AML-193 (cell line): Measurements from ENCODE around the gene TSHZ2.
"Not testable (repeated sequence)": the region's sequence is repeated elsewhere in the genome, so short reads cannot be mapped to it uniquely, and the experiment has no call there.

Source experiments
- DNase-seq, 2 experiments: peaks; one replicate each; lab custom pipeline; 2025; lab: John Stamatoyannopoulos, UW

The TSHZ2 gene

DNA sequence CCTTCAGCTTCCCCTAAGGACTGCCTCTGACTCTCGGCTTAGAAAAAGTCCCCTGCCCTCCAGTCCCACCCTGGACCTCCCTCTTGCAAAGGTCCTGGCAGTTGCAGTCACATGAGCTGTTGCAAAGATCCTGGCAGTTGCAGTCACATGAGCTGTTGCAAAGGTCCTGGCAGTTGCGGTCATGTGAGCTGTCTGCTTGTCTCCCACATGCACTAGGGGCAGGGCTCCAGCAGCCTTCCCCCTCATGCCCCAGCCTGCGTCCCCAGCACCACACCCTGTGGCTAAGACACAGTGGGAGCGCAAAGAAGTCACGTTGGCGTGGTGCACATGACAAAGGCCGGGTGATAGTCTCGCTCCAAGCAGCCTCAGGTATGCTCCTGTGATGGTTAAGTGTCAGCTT is 538.5 kb downstream of the TSHZ2 start:
- no peak for DNase-seq

DNA sequence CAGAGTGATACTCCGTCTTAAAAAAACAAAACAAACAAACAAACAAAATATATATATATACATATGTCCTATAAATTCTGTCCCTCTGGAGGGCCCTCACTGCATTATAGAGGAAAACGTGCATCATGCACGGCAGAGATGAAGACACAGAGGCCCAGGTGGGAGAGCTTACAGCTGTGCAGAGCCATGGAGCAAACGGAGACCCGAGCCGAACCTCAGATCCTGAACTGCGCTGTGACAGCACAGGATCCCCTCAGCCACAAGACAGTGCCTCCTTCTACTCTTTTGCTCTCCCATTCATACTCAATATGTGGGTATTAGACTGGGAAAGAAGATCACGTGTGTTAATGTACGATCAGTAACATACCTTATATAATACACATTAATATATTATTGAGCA is 539.9 kb downstream of the TSHZ2 start:
- no peak for DNase-seq

DNA sequence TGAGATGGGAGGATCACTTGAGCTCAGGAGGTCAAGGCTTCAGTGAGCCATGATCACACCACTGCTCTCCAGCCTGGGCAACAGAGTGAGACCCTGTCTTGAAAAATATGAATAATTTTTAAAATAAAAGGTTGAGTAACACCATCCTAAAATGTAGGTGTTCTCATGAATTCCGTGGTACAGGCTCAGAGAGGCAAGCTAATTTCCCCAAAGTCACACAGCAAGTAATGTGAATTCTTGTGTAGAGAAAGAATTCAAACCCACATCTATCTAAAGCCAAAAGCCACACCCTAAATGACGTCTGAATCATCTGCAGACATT is 541.0 kb downstream of the TSHZ2 start:
- DNase-seq = no peak

DNA sequence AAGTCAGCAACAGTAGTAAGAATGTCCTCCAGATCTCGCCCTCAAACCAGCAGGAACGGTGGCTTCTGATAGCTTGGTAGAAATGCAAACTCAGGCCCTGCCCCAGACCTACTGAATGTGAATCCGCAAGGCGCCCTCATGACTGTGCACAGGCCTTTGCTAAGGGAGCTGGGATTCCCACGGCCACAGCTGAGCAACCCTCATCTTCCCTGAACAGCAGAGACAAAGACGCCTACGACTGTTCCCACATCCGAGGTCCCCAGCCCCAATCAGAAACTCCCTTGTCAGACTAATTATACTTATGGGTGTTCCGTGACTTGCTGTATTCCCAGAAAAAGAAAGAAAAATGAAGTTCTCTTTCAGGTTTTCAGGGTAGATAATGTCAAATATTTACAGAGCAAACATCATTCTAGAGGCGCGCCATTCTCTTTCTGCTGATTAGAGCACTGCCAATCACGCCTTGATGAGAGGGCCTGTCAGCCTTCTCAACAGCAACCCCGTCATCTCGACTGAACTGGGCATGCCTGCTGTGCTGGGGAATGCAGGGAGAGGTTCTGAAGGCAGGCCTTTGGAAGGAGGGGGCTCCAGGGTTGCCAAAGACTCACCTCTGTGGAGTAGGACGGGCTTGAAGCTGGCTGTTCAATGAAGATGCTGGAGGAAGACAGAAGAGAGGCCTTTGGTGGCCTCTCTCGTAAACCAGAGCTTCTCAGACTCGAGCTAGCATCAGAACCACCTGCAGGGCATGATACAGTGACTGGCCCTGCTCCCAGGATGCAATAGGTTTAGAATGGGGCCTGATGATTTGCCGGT is 541.5 kb downstream of the TSHZ2 start:
- DNase-seq = no peak

DNA sequence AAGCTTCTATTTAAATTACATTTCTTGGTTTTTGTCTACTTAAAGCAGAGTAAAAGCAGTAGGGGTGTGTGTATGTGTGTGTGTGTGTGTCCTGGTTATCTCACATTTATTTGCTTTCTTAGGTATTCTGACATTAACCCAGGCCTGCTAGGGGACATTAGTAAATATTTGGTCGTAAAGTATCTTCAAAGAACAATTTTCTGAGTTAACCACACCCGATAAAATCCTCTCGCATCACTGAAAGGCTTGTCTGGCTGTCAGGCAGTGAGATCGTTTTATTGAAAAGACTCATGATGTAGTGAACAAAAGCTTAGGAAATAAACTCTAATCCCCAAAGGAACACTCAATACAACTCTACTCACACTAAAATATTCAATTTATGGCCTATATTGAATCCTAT is 543.6 kb downstream of the TSHZ2 start:
- DNase-seq = no peak

DNA sequence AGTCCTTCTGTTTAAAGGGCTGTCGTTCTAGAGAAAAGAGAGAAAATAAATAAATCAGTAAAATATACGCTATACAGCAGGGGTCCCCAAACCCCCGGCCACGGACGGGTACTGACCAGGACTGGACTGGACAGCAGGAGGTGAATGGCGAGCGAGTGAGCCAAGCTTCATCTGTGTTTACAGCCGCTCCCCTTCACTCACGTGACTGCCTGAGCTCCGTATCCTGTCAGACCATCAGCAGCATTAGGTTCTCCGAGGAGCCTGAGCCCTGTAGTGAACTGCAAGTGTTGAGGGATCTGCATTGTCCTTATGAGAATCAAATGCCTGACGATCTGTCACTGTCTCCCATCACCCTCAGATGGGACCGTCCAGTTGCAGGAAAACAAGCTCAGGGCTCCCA is 545.0 kb downstream of the TSHZ2 start:
- no peak for DNase-seq

DNA sequence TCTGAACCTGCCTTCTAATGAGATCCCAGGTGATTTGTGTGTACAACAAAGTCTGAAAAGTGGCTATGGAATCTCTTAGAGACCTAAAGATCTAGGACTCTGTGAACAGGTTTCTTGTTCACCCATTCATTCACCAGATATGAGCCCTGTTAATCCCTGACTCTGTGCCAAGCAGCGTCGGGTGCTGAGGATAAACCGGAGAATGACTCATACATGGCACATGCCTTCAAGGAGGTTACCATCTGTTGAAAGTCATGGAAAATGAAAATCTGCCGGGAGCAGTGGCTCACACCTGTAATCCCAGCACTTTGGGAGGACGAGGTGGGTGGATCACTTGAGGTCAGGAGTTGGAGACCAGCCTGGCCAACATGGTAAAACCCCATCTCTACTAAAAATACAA is 549.3 kb downstream of the TSHZ2 start:
- DNase-seq = not testable (repeated sequence)

DNA sequence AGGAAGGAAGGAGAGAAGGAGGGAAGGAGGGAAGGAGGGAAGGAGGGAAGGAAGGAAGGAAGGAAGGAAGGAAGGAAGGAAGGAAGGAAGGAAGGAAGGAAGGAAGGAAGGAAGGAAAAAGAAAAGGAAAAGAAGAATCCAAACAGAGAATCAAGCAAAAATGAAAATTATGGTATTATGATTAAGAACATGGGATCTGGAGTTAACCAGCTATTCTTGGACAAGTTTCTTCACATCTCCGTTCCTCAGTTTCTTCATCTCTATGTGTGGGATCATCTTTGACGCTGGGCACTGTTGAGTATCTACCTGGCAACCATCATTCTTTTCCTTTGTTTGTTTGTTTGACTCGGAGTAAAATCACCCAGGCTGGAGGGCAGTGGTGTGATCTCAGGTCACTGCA is 549.9 kb downstream of the TSHZ2 start:
- no peak for DNase-seq

DNA sequence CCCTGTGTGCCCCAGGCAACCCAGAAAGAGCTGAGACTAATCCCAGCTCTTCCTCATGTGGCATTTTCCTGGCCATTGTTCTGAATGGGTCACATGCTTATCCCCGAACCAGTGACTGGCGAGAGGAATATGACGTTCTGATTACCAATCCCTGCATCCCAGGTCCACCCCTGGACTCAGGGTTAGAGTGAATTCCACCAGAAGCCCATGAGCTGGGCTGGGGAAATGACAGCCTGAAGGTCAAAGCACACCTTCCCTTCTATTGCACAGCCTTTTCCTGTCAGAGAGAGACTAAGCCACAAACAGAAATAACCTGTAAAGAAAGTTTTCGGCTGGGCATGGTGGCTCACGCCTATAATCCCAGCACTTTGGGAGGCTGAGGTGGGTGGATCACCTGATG is 550.5 kb downstream of the TSHZ2 start:
- DNase-seq = no peak

DNA sequence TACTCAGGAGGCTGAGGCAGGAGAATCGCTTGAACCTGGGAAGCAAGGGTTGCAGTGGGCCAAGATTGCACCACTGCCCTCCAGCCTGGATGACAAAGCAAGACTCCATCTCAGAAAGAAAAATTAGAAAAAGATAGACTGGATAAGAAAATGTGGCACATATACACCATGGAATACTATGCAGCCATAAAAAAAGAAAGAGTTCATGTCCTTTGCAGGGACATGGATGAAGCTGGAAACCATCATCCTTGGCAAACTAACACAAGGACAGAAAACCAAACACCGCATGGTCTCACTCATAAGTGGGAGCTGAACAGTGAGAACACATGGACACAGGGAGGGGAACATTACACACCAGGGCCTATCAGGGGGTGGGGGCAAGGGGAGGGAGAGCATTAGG is 551.5 kb downstream of the TSHZ2 start:
- not testable (repeated sequence) for DNase-seq

DNA sequence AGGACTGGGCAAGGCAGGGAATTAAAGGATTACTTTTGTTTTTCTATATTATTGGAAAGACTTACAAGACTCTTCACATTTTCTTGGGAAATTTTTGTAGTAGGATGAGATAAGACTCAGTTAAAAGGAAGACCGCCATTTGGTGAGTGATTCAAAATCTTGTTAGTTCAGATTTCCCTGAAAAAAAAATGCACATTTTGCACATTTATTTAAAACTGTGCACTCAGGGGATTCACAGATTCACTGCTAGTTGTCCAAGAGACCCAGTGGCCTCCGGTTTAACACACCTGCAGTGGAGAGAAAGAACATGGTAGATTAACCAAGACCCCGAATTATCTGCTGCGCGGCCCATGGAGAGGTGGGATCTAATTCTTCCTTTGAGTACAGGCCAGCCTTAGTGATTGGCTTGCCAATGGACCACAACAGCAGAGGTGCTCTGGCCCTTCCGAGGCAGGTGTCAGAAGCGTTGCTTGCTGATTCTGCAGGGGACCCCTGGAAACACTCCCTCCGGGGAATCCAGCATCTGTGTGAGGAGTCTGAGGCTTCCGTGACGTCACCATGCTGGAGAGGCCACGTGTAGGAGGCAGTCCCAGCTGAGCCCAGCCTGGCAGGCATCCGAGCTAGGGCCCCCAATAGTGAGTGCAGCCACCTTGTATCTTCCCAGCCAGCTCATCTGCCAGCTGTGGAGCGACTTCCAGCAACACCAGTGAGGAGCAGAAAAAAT is 552.6 kb downstream of the TSHZ2 start:
- DNase-seq = no peak

DNA sequence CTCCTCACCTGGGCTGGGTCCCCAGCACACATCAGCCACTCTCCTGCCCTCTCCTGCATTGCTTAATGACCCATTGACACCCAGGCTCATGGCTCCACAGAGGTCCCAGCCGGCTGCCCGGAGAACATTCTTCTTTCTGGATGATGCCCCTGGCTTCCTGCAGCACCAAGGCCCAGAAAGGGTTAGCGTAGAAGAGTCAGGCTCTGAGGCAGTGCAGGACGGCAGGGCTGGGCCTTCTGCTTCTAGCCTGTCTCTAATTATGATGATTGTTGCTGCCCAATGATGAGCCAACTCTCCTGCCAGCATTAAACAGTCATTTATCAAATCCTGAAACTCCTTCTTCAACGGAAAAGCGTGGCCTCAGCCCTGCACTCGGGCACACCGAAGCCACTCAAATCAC is 555.0 kb downstream of the TSHZ2 start:
- DNase-seq = no peak

DNA sequence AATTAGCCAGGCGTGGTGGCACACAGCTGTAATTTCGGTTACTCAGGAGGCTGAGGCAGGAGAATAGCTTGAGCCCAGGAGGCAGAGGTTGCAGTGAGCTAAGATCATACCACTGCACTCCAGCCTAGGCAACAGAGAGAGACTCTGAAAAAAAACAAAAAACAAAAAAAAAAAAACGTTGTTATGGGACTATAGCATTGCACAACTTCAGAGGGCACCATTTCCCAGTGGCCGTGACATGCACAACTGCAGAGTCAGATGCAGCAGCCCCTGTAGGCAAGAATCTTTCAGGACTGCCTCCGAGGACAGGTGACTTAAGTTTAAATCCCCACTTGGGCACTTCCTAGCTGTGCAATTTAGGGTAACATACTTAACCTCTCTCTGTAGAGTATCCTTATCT is 557.5 kb downstream of the TSHZ2 start:
- DNase-seq = no peak

DNA sequence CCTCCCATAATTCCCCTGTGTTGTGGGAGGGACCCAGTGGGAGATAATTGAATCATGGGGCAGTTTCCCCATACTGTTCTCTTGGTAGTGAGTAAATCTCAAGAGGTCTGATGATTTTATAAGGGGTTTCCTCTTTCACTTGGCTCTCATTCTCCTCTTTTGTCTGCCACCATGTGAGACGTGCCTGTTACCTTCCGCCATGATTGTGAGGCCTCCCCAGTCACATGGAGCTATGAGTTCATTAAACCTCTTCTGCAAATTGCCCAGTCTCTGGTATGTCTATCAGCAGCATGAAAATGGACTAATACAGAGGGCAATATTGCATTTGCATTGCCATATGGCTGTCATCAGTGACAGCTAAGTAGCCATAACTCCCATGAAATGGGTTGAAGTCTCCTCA is 558.3 kb downstream of the TSHZ2 start:
- no peak for DNase-seq

DNA sequence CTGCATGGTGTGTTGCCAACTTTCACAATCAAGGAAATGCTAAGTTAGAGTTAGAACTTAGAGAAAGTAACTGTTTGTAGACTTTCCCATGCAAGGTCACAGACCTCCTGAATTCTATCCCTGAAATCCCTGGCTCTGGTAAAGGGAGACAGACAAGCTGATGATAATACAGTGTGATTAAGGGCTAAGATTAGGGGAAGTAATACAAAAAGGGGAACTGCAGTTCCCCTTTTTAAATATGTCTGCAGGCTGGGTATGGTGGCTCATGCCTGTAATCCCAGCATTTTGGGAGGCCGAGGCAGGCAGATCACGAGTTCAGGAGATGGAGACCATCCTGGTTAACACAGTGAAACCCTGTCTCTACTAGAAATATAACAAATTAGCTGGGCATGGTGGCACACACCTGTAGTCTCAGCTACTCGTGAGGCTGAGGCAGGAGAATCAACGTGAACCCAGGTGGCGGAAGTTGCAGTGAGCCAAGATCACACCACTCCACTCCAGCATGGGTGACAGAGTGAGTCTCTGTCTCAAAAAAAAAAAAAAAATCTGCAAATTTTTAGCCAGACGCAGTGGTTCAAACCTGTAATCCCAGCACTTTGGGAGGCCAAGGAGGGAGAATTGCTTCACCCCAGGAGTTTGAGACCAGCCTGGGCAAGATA is 560.6 kb downstream of the TSHZ2 start:
- DNase-seq = peak; percentile 49 to 54

DNA sequence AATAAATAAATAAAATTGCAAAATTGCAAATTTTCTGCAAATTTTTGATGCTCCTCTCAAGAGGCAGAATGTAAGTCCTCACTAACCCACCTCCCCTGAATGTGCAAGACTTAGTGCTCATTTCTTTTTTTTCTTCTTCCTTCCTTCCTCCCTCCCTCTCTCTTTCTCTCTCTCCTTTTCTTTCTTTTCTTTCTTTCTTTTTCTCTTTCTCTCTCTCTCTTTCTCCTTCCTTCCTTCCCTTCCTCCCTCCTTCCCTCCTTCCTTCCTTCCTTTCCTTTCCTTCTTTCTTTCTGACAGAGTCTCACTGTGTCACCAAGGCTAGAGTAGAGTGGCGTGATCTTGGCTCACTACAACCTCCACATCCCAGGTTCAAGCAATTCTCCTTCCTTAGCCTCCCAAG is 561.3 kb downstream of the TSHZ2 start:
- no peak for DNase-seq

DNA sequence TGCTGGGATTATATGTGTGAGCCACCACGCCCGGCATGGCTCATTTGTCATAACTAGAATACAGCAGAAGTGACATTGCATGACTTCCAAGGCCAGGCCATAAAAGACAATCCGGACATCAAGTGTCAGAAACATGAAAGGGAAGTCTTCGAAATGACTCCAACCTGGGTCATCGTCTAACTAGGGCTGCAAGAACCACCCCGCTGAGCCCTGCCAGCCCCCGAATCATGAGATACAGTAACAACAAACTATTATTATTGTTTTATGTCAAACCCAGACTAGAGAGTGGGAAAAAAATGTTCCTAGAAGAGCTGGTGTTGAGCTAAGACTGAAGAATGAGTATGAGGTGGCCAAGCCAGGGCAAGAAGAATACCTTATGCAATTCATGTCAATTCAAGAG is 561.9 kb downstream of the TSHZ2 start:
- DNase-seq = no peak

DNA sequence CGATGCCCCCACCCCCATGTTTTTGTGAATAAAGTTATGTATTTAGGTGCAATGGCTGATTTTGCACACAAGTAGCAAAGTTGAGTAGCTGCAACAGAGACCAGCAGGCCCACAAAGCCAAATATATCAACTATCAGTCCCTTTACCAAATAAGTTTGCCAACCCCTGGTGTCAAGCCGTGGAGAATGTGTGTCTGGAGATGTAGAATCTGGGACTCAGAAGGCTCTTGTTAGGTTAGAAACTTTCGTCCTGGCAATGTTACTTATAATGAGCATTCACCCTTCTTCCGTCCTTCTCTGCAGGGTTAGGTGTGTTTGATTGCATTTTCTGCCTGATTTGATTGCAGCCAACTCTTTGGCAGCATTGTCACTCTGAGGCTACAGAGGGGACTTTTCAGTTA is 563.7 kb downstream of the TSHZ2 start:
- DNase-seq = no peak

DNA sequence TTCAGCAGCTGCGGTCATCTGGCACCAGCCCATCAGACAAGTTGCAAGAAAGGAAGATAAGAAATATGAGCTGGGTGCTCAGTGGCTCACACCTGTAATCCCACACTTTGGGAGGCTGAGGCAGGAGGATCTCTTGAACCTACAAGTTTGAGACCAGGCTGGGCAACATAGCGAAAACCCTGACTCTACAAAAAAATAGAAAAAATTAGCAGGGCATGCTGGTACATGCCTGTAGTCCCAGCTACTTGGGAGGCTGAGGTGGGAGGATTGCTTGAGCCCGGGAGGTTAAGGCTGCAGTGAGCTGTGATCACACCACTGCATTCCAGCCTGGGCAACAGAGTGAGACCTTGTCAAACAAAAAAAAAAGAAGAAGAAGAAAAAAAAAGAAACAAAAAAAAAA is 564.2 kb downstream of the TSHZ2 start:
- not testable (repeated sequence) for DNase-seq

DNA sequence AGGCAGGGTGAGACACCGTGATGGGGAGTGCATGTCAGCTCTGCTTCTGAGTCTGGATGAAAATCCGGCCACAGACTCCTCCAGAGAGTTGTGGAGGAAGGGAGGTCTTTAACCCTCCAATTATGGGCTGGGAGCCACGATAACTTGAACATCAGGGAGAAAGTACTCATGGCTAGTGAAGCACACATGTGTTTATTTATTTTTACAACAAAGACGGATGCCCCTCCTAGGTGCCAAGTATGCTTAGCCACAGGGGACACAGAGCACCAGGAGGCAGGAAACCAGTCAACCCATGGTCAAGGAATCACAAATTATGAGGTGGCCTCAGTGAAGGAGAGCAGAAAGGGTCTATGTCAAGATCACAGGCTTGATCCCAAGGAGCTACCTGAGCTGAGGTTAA is 567.4 kb downstream of the TSHZ2 start:
- no peak for DNase-seq
